AG04450 (cell line): ENCODE data around the gene PPP1R12C. TPM values are rescaled to one million over a fixed set of nuclear protein-coding genes. Genes with fewer than 3 reads are reported as not detected.

ENCODE experiments used
- CTCF ChIA-PET: fragments of 300-600, 350-600 bp; formaldehyde crosslinking; extraction: SDS; loops from one replicate; lab custom pipeline; 2022; ENCODE audit warnings: antibody characterized with exemption, inconsistent platforms; lab: Charles Lee
- POLR2A ChIA-PET: fragments of 350-600 bp; formaldehyde crosslinking; extraction: SDS; loops from one replicate; lab custom pipeline; 2021; ENCODE audit warnings: antibody characterized with exemption, inconsistent platforms; lab: Yijun Ruan, JAX
- DNase-seq: peaks from one replicate; pipeline ENCODE4 v3.0.0-alpha.2; 2011; ENCODE audit warnings: low read depth, low spot score
- H3K27ac ChIP-seq: one replicate; pipeline ENCODE4 v1.5.1; 2012; ENCODE audit warnings: low read depth, low read length, control low read depth
- H3K27me3 ChIP-seq: one replicate; pipeline ENCODE4 v1.6.0; 2012; ENCODE audit warnings: low read length; ENCODE audit not compliant: control insufficient read depth, insufficient read depth
- H3K4me3 ChIP-seq: 2 replicates; pipeline ENCODE4 v1.5.1; 2011; ENCODE audit warnings: mild to moderate bottlenecking, low read depth, low read length, control low read depth
- H3K9me3 ChIP-seq: 2 replicates; pipeline ENCODE4 v1.5.1; 2012; ENCODE audit warnings: low read length; ENCODE audit not compliant: control insufficient read depth, insufficient read depth
- CTCF ChIP-seq: IDR thresholded peaks from 2 replicates; pipeline ENCODE4 v1.5.1; 2011; ENCODE audit warnings: low read depth, low read length, control low read depth, inconsistent platforms
- polyA plus RNA-seq: library from polyadenylated mRNA; depleted of rRNA; stranded (reverse); fragments of >200 nt; gene quantifications from 2 replicates; pipeline ENCODE4 v1.2.3, GENCODE V29; 2011

The PPP1R12C gene
- polyA plus RNA-seq, 1 experiment = 24.2 TPM

GRCh38 chr19:55145232-55145631 lies 27.8 kb upstream of the PPP1R12C start:
- POLR2A ChIA-PET = no interaction called here
- H3K9me3 ChIP-seq = no peaks in the 10 kb centered on the region; the same call in 1 of the 2 replicates
- no peak overlapping the region for H3K4me3 ChIP-seq
- no peak for TF ChIP-seq CTCF
- peaks cover 37% of the 10 kb centered on the region for H3K27me3 ChIP-seq
- H3K27ac ChIP-seq = no peak overlapping the region
- CTCF ChIA-PET = interaction anchor here (1.8 kb wide), 1 partner anchor 359 kb away, joined by 6 read pairs; no protein-coding TSS in a partner anchor
- DNase-seq = no peak

- Histone ChIP-seq H3K9me3 (no peaks in the 10 kb centered on the region; the same call in 1 of the 2 replicates), H3K27ac (no peak overlapping the region), H3K27me3 (peaks cover 15% of the 10 kb centered on the region), H3K4me3 (no peak overlapping the region)
- ChIA-PET CTCF (interaction anchor here (0.6 to 5.2 kb wide), 24 partner anchors 14 to 491 kb away, joined by 3 to 62 read pairs (median 4); partner anchors contain the start of gene DNAAF3), POLR2A (interaction anchor here (0.8 to 1.2 kb wide), 4 partner anchors 24 to 362 kb away, joined by 3 to 4 read pairs (median 3); partner anchors contain the start of gene PPP1R12C)
- no peak for TF ChIP-seq CTCF
- no peak for DNase-seq
Observed at GRCh38 chr19:55141696-55142095, 24.3 kb upstream of the PPP1R12C start.

- H3K27me3 ChIP-seq = peaks cover 16% of the 10 kb centered on the region
- DNase-seq = no peak
- CTCF ChIA-PET = no interaction called here
- H3K9me3 ChIP-seq = no peaks in the 10 kb centered on the region; the same call in 1 of the 2 replicates
- POLR2A ChIA-PET = no interaction called here
- no peak overlapping the region for H3K27ac ChIP-seq
- no peak for TF ChIP-seq CTCF
- H3K4me3 ChIP-seq = no peak overlapping the region
Observed at GRCh38 chr19:55137915-55138314, 20.5 kb upstream of the PPP1R12C start.

- Histone ChIP-seq H3K27ac (no peak overlapping the region), H3K4me3 (no peak overlapping the region), H3K9me3 (no peaks in the 10 kb centered on the region; the same call in 1 of the 2 replicates), H3K27me3 (peaks cover 20% of the 10 kb centered on the region)
- POLR2A ChIA-PET = no interaction called here
- no peak for TF ChIP-seq CTCF
- no peak for DNase-seq
- CTCF ChIA-PET = interaction anchor here (0.6 to 1.6 kb wide), 3 partner anchors 24 to 367 kb away, joined by 3 read pairs; no protein-coding TSS in a partner anchor
Observed at GRCh38 chr19:55136399-55137102, 19.1 kb upstream of the PPP1R12C start.

GRCh38 chr19:55134736-55135135 lies 17.3 kb upstream of the PPP1R12C start:
- H3K27me3 ChIP-seq = peaks cover 30% of the 10 kb centered on the region
- H3K4me3 ChIP-seq = no peak overlapping the region
- H3K27ac ChIP-seq = no peak overlapping the region
- no peaks in the 10 kb centered on the region for H3K9me3 ChIP-seq
- ChIA-PET CTCF (interaction anchor here (1.4 kb wide), 1 partner anchor 370 kb away, joined by 4 read pairs; no protein-coding TSS in a partner anchor), POLR2A (no interaction called here)
- TF ChIP-seq CTCF = no peak
- no peak for DNase-seq
